GM21447 (cell line): ENCODE measurements around the gene CIB4.
"Not testable (repeated sequence)": the region's sequence is repeated elsewhere in the genome, so short reads cannot be mapped to it uniquely, and the experiment has no call there.

Source experiments
- ATAC-seq: cut with Tn5 transposase; IDR thresholded peaks from one replicate; pipeline ENCODE4 v1.9.1; 2021; ENCODE audit not compliant: unreplicated experiment

The CIB4 gene

GRCh38 chr2:26668041-26668440, 26.9 kb upstream of the CIB4 start:
- ATAC-seq, result no peak

- ATAC-seq, result no peak
Observed at GRCh38 chr2:26666671-26667070, 25.5 kb upstream of the CIB4 start.

- not testable (repeated sequence) for ATAC-seq
Observed at GRCh38 chr2:26665296-26665695, 24.1 kb upstream of the CIB4 start.

GRCh38 chr2:26660363-26660962, 19.3 kb upstream of the CIB4 start:
- no peak for ATAC-seq

- no peak for ATAC-seq
Observed at GRCh38 chr2:26658691-26659346, 17.7 kb upstream of the CIB4 start.

- no peak for ATAC-seq
Observed at GRCh38 chr2:26657265-26657664, 16.1 kb upstream of the CIB4 start.

- ATAC-seq, result no peak
Observed at GRCh38 chr2:26655611-26656195, 14.5 kb upstream of the CIB4 start.

GRCh38 chr2:26655120-26655519, 14.0 kb upstream of the CIB4 start:
- not testable (repeated sequence) for ATAC-seq

GRCh38 chr2:26654061-26654340, 12.8 kb upstream of the CIB4 start:
- ATAC-seq, result no peak

- ATAC-seq, result no peak
Observed at GRCh38 chr2:26653207-26654060, 12.3 kb upstream of the CIB4 start.

- ATAC-seq, result no peak
Observed at GRCh38 chr2:26652361-26653041, 11.3 kb upstream of the CIB4 start.

GRCh38 chr2:26651799-26652198, 10.6 kb upstream of the CIB4 start:
- ATAC-seq, result no peak

- no peak for ATAC-seq
Observed at GRCh38 chr2:26651470-26651771, 10.3 kb upstream of the CIB4 start.

GRCh38 chr2:26650713-26651469, 9.7 kb upstream of the CIB4 start:
- ATAC-seq, result no peak

GRCh38 chr2:26649992-26650712, 9.0 kb upstream of the CIB4 start:
- no peak for ATAC-seq

- ATAC-seq, result no peak
Observed at GRCh38 chr2:26649322-26649721, 8.2 kb upstream of the CIB4 start.

- no peak for ATAC-seq
Observed at GRCh38 chr2:26648516-26648915, 7.3 kb upstream of the CIB4 start.

- no peak for ATAC-seq
Observed at GRCh38 chr2:26647981-26648380, 6.8 kb upstream of the CIB4 start.

GRCh38 chr2:26646986-26647672, 6.0 kb upstream of the CIB4 start:
- ATAC-seq, result no peak

- ATAC-seq, result no peak
Observed at GRCh38 chr2:26645762-26646161, 4.6 kb upstream of the CIB4 start.
